Body of pancreas (tissue), 4 donors: ENCODE results near the gene RAB22A.

Experiments
- POLR2A ChIP-seq, 3 donors: fragments of 450-650 bp; IDR thresholded peaks; one replicate each; pipeline ENCODE4 v1.6.1; 2016; ENCODE audit warnings: antibody characterized with exemption in 3 of 3, mild to moderate bottlenecking in 2 of 3
- TF ChIP-seq, protein P1 (sequence below), 7 experiments: fragments of 450-650 bp in 4 of 7; fragments of 200-600 bp in 3 of 7; sonication (generic) in 3 of 7; IDR thresholded peaks; one replicate each; pipeline ENCODE4 v1.5.1; 2016 to 2019; ENCODE audit warnings: antibody characterized with exemption in 7 of 7

DNA sequence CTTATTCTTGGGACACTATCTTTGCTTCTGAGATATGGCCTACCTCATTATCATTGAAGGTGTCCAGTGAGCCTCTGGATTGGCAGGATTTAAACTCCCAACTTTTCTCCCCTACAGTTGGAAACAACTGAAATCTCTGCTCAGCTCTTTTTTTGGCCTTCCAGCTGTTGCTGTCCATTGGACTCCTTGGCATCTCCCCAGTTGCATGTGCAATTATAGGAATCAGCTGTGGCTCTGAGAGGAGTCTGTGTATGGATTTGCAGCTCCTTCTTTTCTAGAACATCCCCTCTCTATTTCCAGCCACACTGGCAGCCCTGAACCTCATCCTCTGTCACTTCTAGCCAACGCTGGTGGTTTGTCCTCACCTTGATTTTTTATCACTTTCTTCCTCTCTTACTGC lies 21.2 kb downstream of the RAB22A start:
- TF ChIP-seq, protein P1, sequence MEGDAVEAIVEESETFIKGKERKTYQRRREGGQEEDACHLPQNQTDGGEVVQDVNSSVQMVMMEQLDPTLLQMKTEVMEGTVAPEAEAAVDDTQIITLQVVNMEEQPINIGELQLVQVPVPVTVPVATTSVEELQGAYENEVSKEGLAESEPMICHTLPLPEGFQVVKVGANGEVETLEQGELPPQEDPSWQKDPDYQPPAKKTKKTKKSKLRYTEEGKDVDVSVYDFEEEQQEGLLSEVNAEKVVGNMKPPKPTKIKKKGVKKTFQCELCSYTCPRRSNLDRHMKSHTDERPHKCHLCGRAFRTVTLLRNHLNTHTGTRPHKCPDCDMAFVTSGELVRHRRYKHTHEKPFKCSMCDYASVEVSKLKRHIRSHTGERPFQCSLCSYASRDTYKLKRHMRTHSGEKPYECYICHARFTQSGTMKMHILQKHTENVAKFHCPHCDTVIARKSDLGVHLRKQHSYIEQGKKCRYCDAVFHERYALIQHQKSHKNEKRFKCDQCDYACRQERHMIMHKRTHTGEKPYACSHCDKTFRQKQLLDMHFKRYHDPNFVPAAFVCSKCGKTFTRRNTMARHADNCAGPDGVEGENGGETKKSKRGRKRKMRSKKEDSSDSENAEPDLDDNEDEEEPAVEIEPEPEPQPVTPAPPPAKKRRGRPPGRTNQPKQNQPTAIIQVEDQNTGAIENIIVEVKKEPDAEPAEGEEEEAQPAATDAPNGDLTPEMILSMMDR (IDR thresholded peaks at IDR 0.05): no peak
- TF ChIP-seq POLR2A (IDR thresholded peaks at IDR 0.05): no peak
